IMR-90 (cell line): ENCODE results near the gene SLC7A10. TPM values are rescaled to one million over a fixed set of nuclear protein-coding genes. Genes with fewer than 3 reads are reported as not detected.

Source experiments
- ATAC-seq: fragments of 200-7000 bp; cut with Tn5 transposase; 2 replicates; pipeline ENCODE4 v1.9.1; 2020; ENCODE audit warnings: low read depth, mild to moderate bottlenecking, moderate library complexity
- BruUV-seq: library from RNA; stranded (reverse); fragments of 400-500 nt; replicated peaks from 2 replicates; lab custom pipeline; 2021; lab: Mats Ljungman, UMichigan
- CTCF ChIA-PET: fragments of 300-600 bp; formaldehyde crosslinking; extraction: SDS; loops from one replicate; lab custom pipeline; 2021; ENCODE audit warnings: antibody characterized with exemption; lab: Yijun Ruan, JAX
- POLR2A ChIA-PET: fragments of 300-600 bp; sonication (Branson Sonifier 250); formaldehyde crosslinking; loops from one replicate; lab custom pipeline; 2022; ENCODE audit warnings: antibody characterized with exemption; ENCODE audit not compliant: unreplicated experiment; lab: Charles Lee
- DNase-seq: peaks from one replicate; pipeline ENCODE4 v3.0.0; 2013
- H2AFZ ChIP-seq: replicated peaks from 2 replicates; pipeline ENCODE3; 2013; ENCODE audit warnings: low read length, mild to moderate bottlenecking; ENCODE audit not compliant: poor library complexity
- H2AK5ac ChIP-seq: 2 replicates; pipeline ENCODE4 v1.6.1; 2013; ENCODE audit warnings: low read depth, low read length, inconsistent platforms
- H2AK9ac ChIP-seq: replicated peaks from 2 replicates; pipeline ENCODE3; 2013; ENCODE audit warnings: mild to moderate bottlenecking, low read depth, low read length, moderate library complexity; ENCODE audit not compliant: poor library complexity
- H2BK120ac ChIP-seq: 2 replicates; pipeline ENCODE4 v1.6.1; 2013; ENCODE audit warnings: low read depth, low read length, inconsistent platforms
- H2BK15ac ChIP-seq: 3 replicates; pipeline ENCODE4 v1.6.1; 2013; ENCODE audit warnings: low read depth, low read length, inconsistent platforms
- H2BK20ac ChIP-seq: 2 replicates; pipeline ENCODE4 v1.6.1; 2013; ENCODE audit warnings: low read depth, mild to moderate bottlenecking, inconsistent platforms, low read length, moderate library complexity
- H2BK5ac ChIP-seq: 2 replicates; pipeline ENCODE4 v1.6.1; 2013; ENCODE audit warnings: mild to moderate bottlenecking, low read depth, low read length, inconsistent platforms; ENCODE audit not compliant: poor library complexity, severe bottlenecking
- H3K14ac ChIP-seq: replicated peaks from 2 replicates; pipeline ENCODE4 v1.6.1; 2013; ENCODE audit warnings: low read depth, low read length, inconsistent platforms
- H3K18ac ChIP-seq: 2 replicates; pipeline ENCODE4 v1.6.1; 2013; ENCODE audit warnings: low read depth, low read length, control low read depth
- H3K23ac ChIP-seq: 2 replicates; pipeline ENCODE4 v1.6.1; 2013; ENCODE audit warnings: low read depth, low read length, inconsistent platforms
- H3K27ac ChIP-seq: 2 replicates; pipeline ENCODE4 v1.5.1; 2013; ENCODE audit warnings: mild to moderate bottlenecking, control low read depth, low read length; ENCODE audit not compliant: insufficient read depth
- H3K27me3 ChIP-seq: 2 replicates; pipeline ENCODE4 v1.6.1; 2013; ENCODE audit warnings: low read length; ENCODE audit not compliant: control insufficient read depth, insufficient read depth
- H3K36me3 ChIP-seq: 2 replicates; pipeline ENCODE4 v1.6.1; 2013; ENCODE audit warnings: low read length, mixed read lengths; ENCODE audit not compliant: control insufficient read depth, insufficient read depth
- H3K4ac ChIP-seq: 2 replicates; pipeline ENCODE4 v1.6.1; 2013; ENCODE audit warnings: low read depth, low read length, inconsistent platforms
- H3K4me1 ChIP-seq: 2 replicates; pipeline ENCODE4 v1.6.1; 2013; ENCODE audit warnings: low read length, mixed read lengths; ENCODE audit not compliant: control insufficient read depth, insufficient read depth
- H3K4me2 ChIP-seq: 2 replicates; pipeline ENCODE4 v1.6.1; 2013; ENCODE audit warnings: low read depth, mild to moderate bottlenecking, control low read depth, low read length, moderate library complexity
- H3K4me3 ChIP-seq: 2 replicates; pipeline ENCODE4 v1.5.1; 2013; ENCODE audit warnings: low read depth, mild to moderate bottlenecking, control low read depth, low read length, moderate library complexity; ENCODE audit not compliant: insufficient read depth
- H3K56ac ChIP-seq: 2 replicates; pipeline ENCODE4 v1.6.1; 2013; ENCODE audit warnings: low read length, inconsistent platforms; ENCODE audit not compliant: insufficient read depth; ENCODE audit errors: extremely low read depth
- H3K79me1 ChIP-seq, 2 experiments: 2 replicates each; pipeline ENCODE4 v1.6.1; 2013; ENCODE audit warnings: low read length in 2 of 2, inconsistent platforms in 1 of 2, low read depth in 1 of 2
- H3K9ac ChIP-seq: 2 replicates; pipeline ENCODE4 v1.6.1; 2013; ENCODE audit warnings: low read depth, low read length, control low read depth
- H3K9me1 ChIP-seq: 2 replicates; pipeline ENCODE4 v1.6.1; 2013; ENCODE audit warnings: low read length, inconsistent platforms; ENCODE audit not compliant: insufficient read depth
- H3K9me3 ChIP-seq: 2 replicates; pipeline ENCODE4 v1.6.1; 2013; ENCODE audit warnings: low read length; ENCODE audit not compliant: control insufficient read depth, insufficient read depth
- H4K20me1 ChIP-seq: 2 replicates; pipeline ENCODE4 v1.6.1; 2013; ENCODE audit warnings: low read length, inconsistent platforms; ENCODE audit not compliant: insufficient read depth
- H4K5ac ChIP-seq: 2 replicates; pipeline ENCODE4 v1.6.1; 2013; ENCODE audit warnings: mild to moderate bottlenecking, low read depth, low read length, control low read depth
- H4K8ac ChIP-seq, 2 experiments: 2 replicates each; pipeline ENCODE4 v1.6.1; 2013; ENCODE audit warnings: low read depth in 2 of 2, low read length in 2 of 2, control low read depth in 1 of 2, inconsistent platforms in 1 of 2
- H4K91ac ChIP-seq: 2 replicates; pipeline ENCODE4 v1.6.1; 2013; ENCODE audit warnings: low read depth, low read length, inconsistent platforms; ENCODE audit not compliant: insufficient read depth
- BHLHE40 ChIP-seq: fragments of 150-350 bp; IDR thresholded peaks from 2 replicates; pipeline ENCODE4 v1.6.1; 2016; ENCODE audit warnings: mild to moderate bottlenecking, low read depth, low read length
- CEBPB ChIP-seq: IDR thresholded peaks from 2 replicates; pipeline ENCODE4 v1.6.1; 2012; ENCODE audit warnings: low read depth, low read length, improper control_type of control experiment
- CHD1 ChIP-seq: IDR thresholded peaks from 2 replicates; pipeline ENCODE4 v1.6.1; 2012; ENCODE audit warnings: low read depth, low read length, improper control_type of control experiment
- CTCF ChIP-seq: conservative IDR thresholded peaks from 2 replicates; pipeline ENCODE4 v1.5.1; 2012; ENCODE audit warnings: mild to moderate bottlenecking, low read depth, low read length, improper control_type of control experiment
- ELK1 ChIP-seq: fragments of 150-350 bp; IDR thresholded peaks from 2 replicates; pipeline ENCODE4 v1.6.1; 2016; ENCODE audit warnings: low read depth, mild to moderate bottlenecking, low read length, moderate library complexity, borderline replicate concordance
- FOS ChIP-seq: fragments of 150-350 bp; IDR thresholded peaks from 2 replicates; pipeline ENCODE4 v1.6.1; 2016; ENCODE audit warnings: low read depth, low read length
- MAZ ChIP-seq: IDR thresholded peaks from 2 replicates; pipeline ENCODE4 v1.6.1; 2012; ENCODE audit warnings: low read depth, mild to moderate bottlenecking, low read length, improper control_type of control experiment, moderate library complexity, borderline replicate concordance
- MXI1 ChIP-seq: IDR thresholded peaks from 2 replicates; pipeline ENCODE4 v1.6.1; 2012; ENCODE audit warnings: low read depth, mild to moderate bottlenecking, low read length, moderate library complexity, borderline replicate concordance
- NFE2L2 ChIP-seq: fragments of 150-350 bp; IDR thresholded peaks from 2 replicates; pipeline ENCODE4 v1.6.1; 2016; ENCODE audit warnings: low read depth, mild to moderate bottlenecking, low read length
- POLR2A ChIP-seq: IDR thresholded peaks from 2 replicates; pipeline ENCODE4 v1.6.1; 2012; ENCODE audit warnings: mild to moderate bottlenecking, low read depth, low read length
- RAD21 ChIP-seq: IDR thresholded peaks from 2 replicates; pipeline ENCODE4 v1.6.1; 2012; ENCODE audit warnings: low read length, improper control_type of control experiment
- RCOR1 ChIP-seq: IDR thresholded peaks from 2 replicates; pipeline ENCODE4 v1.6.1; 2012; ENCODE audit warnings: mild to moderate bottlenecking, low read length, improper control_type of control experiment; ENCODE audit not compliant: insufficient replicate concordance
- RFX5 ChIP-seq: IDR thresholded peaks from 2 replicates; pipeline ENCODE4 v1.8.0; 2012; ENCODE audit warnings: low read depth, mild to moderate bottlenecking, low read length, moderate library complexity
- SMC3 ChIP-seq: fragments of 150-350 bp; IDR thresholded peaks from 2 replicates; pipeline ENCODE4 v1.6.1; 2016; ENCODE audit warnings: low read depth, mild to moderate bottlenecking, antibody characterized with exemption, low read length, moderate library complexity
- WGBS, 2 experiments: methylation state at CpG; one replicate each; pipeline versions ENCODE4 v1.1.5 to v1.1.7; 2013; ENCODE audit warnings: missing lambda C conversion rate in 2 of 2; ENCODE audit not compliant: insufficient read length in 1 of 2; ENCODE audit errors: extremely low coverage in 2 of 2; 5-methylcytosine and 5-hydroxymethylcytosine counted together
- dilution Hi-C: fragments of 300-500 bp; cut with HindIII; formaldehyde crosslinking; loops from one replicate; pipeline ENCODE4 v1.14.3; 2018; ENCODE audit warnings: low sequenced_read_pairs; ENCODE audit not compliant: unreplicated experiment
- in situ Hi-C: fragments of 300-500 bp; cut with MboI; formaldehyde crosslinking; loops from 3 replicates; pipeline ENCODE4 v1.14.3; 2019; ENCODE audit warnings: low sequenced_read_pairs, inconsistent platforms, mixed read lengths
- intact Hi-C: fragments of 100-400 bp; cut with micrococcal nuclease; formaldehyde crosslinking; loops from 2 replicates; pipeline ENCODE4 v1.10.0; 2022
- polyA plus RNA-seq, 3 experiments: library from polyadenylated mRNA; depleted of rRNA; stranded (reverse); fragments of >200 nt; gene quantifications; 2 replicates each; pipeline ENCODE4 v1.2.3, GENCODE V29; 2012; ENCODE audit warnings: low replicate concordance in 1 of 3
- total RNA-seq: library from RNA; depleted of rRNA; stranded (reverse); fragments of >200 nt; gene quantifications from 2 replicates; pipeline ENCODE4 v1.2.3, GENCODE V29; 2012

The SLC7A10 gene
- total and polyA plus RNA-seq, 2 of the 4 experiments (the other 2 are of a cell fraction): not detected

GRCh38 chr19:33187183-33187540 is 38.5 kb downstream of the SLC7A10 start:
- intact Hi-C loops: no loop called here
- no peaks in the 10 kb centered on the region for H3K79me1 ChIP-seq

More at GRCh38 chr19:33187183-33187540, 38.5 kb downstream of the SLC7A10 start:
- no peak for DNase-seq
- in situ Hi-C loops: loop anchor here (10.0 kb wide), 1 partner anchor 52 kb away; the partner anchor contains the start of gene WDR88
- H3K9ac ChIP-seq: no peak overlapping the region
- ChIA-PET CTCF (interaction anchor here (1.3 kb wide), 1 partner anchor 10 kb away, joined by 8 read pairs; no protein-coding TSS in a partner anchor), POLR2A (interaction anchor here (0.6 kb wide), 1 partner anchor 9 kb away, joined by 11 read pairs; no protein-coding TSS in a partner anchor)
- no peak overlapping the region for H3K14ac ChIP-seq
- H4K5ac ChIP-seq: no peak overlapping the region
- H3K4ac ChIP-seq: no peak overlapping the region
- WGBS, 2 experiments: no CpG with 5 or more reads among the region's 8 CpGs
- H4K20me1 ChIP-seq: no peaks in the 10 kb centered on the region
- no peak overlapping the region for H2BK15ac ChIP-seq
- H3K18ac ChIP-seq: no peak overlapping the region
- H2AK9ac ChIP-seq: no peak overlapping the region
- H3K9me3 ChIP-seq: no peaks in the 10 kb centered on the region
- no peaks in the 10 kb centered on the region for H3K36me3 ChIP-seq
- no peak overlapping the region for H2BK20ac ChIP-seq
- no peak overlapping the region for H3K56ac ChIP-seq
- no TSS peak for BruUV-seq
- no peak overlapping the region for H2AFZ ChIP-seq
- H3K9me1 ChIP-seq: no peaks in the 10 kb centered on the region
- no peak overlapping the region for H4K91ac ChIP-seq
- TF ChIP-seq MAZ: no peak
- TF ChIP-seq CEBPB: no peak
- no peak for TF ChIP-seq BHLHE40
- no peak for TF ChIP-seq POLR2A
- no peak for TF ChIP-seq SMC3
- TF ChIP-seq FOS: no peak
- TF ChIP-seq CHD1: no peak
- no peak for TF ChIP-seq RAD21
- no peak for TF ChIP-seq RCOR1
- TF ChIP-seq MXI1: no peak
- TF ChIP-seq NFE2L2: no peak
- no peak for TF ChIP-seq CTCF
- TF ChIP-seq ELK1: no peak
- TF ChIP-seq RFX5: no peak
- H3K27ac ChIP-seq: no peak overlapping the region
- no peak overlapping the region for H2BK5ac ChIP-seq
- H3K4me2 ChIP-seq: no peak overlapping the region
- no peak overlapping the region for H4K8ac ChIP-seq
- dilution Hi-C loops: no loop called here
- no peak for ATAC-seq
- H3K23ac ChIP-seq: no peak overlapping the region
- peaks cover 5% of the 10 kb centered on the region; the same call in 1 of the 2 replicates for H3K27me3 ChIP-seq
- H2AK5ac ChIP-seq: no peak overlapping the region
- no peaks in the 10 kb centered on the region for H3K4me1 ChIP-seq
- H3K4me3 ChIP-seq: no peak overlapping the region
- no peak overlapping the region for H2BK120ac ChIP-seq
